Mononuclear cell (primary cell): Measurements from ENCODE around the gene ADTRP. TPM values are rescaled to one million over a fixed set of nuclear protein-coding genes. Genes with fewer than 3 reads are reported as not detected.

Experiments used
- H3K27me3 ChIP-seq: 2 replicates; pipeline ENCODE4 v1.6.0; 2011; ENCODE audit warnings: low read length, control low read depth; ENCODE audit not compliant: insufficient read depth
- H3K4me1 ChIP-seq: 2 replicates; pipeline ENCODE4 v1.5.1; 2011; ENCODE audit warnings: mild to moderate bottlenecking, low read length, control low read depth; ENCODE audit not compliant: insufficient read depth
- H3K4me3 ChIP-seq: 2 replicates; pipeline ENCODE4 v1.5.1; 2011; ENCODE audit warnings: mild to moderate bottlenecking, low read length, moderate library complexity
- H3K9me3 ChIP-seq: 2 replicates; pipeline ENCODE4 v1.5.1; 2011; ENCODE audit warnings: low read depth, mild to moderate bottlenecking, control low read depth, low read length
- total RNA-seq: library from RNA; depleted of rRNA; stranded (reverse); fragments of >200 nt; gene quantifications from one replicate; pipeline ENCODE4 v1.2.3, GENCODE V29; 2012

The ADTRP gene
- total RNA-seq, 1 donor = 32.7 TPM

- peaks cover 4% of the 10 kb centered on the region for H3K9me3 ChIP-seq
- no peaks in the 10 kb centered on the region for H3K27me3 ChIP-seq
These were observed 12.9 kb upstream of the ADTRP start for GRCh38 chr6:11791354-11792107.

GRCh38 chr6:11789744-11790143, 11.1 kb upstream of the ADTRP start:
- Histone ChIP-seq H3K9me3 (peaks cover 4% of the 10 kb centered on the region), H3K4me1 (no peaks in the 10 kb centered on the region), H3K27me3 (no peaks in the 10 kb centered on the region), H3K4me3 (no peak overlapping the region)

More at GRCh38 chr6:11791354-11792107, 12.9 kb upstream of the ADTRP start:
- Histone ChIP-seq H3K4me1 (no peaks in the 10 kb centered on the region), H3K4me3 (no peak overlapping the region)

DNA sequence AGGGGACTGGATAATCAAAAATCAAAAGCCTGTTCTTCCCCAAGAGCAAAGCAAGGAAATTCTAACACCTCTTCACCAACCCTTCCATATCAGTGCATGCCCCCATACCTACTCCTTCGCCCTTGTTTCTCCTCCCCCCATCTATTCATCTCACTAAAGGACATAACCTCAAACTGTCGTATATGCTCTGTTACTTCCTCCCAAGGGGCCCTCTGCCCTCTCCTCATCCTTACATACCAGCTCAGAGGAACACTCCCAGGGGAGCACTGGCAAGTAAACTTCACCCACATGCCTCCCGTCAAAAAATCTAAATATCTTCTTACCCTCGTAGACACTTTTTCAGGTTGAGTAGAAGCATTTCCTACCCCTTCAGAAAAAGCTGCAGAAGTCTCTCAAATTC, 9.4 kb upstream of the ADTRP start:
- Histone ChIP-seq H3K27me3 (no peaks in the 10 kb centered on the region), H3K4me3 (no peak overlapping the region), H3K4me1 (no peaks in the 10 kb centered on the region), H3K9me3 (peaks cover 3% of the 10 kb centered on the region)

GRCh38 chr6:11785774-11786579, 7.4 kb upstream of the ADTRP start:
- Histone ChIP-seq H3K4me3 (no peak overlapping the region), H3K27me3 (no peaks in the 10 kb centered on the region), H3K4me1 (no peaks in the 10 kb centered on the region), H3K9me3 (no peaks in the 10 kb centered on the region)

DNA sequence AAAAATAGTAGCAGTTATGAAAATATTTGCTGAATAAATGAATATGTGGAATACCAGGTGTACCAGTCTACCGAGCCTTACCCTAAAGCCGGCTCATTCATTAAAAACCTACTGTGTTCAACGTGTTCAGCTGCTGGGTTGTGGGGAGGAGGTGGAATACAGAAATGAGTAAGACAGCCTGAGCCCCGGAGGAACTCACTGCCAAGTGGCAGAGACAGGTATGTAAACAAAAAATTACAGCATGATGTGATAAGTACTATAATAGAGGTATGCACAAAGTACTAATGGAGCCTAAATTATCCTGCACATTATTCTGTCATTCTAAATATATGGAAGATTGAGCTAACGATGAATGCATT, 6.8 kb upstream of the ADTRP start:
- no peaks in the 10 kb centered on the region for H3K27me3 ChIP-seq
- H3K4me3 ChIP-seq = no peak overlapping the region
- H3K9me3 ChIP-seq = no peaks in the 10 kb centered on the region
- H3K4me1 ChIP-seq = no peaks in the 10 kb centered on the region

DNA sequence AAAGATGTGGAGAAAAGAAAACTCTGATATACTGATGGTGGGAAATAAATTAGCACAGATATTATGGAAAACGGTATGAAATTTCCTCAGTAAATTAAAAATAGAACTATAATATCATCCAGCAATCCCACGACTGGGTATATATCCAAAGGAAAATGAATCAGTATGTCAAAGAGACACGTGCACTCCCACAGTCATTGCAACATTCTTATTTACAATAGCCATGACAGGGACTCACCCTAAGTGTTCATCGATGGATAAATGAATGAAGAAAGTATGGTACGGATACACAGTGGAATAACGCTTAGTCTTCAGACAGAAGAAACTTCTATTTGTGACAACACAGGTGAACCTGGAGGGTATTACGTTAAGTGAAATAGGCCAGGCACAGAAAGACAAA, 5.7 kb upstream of the ADTRP start:
- Histone ChIP-seq H3K27me3 (no peaks in the 10 kb centered on the region), H3K4me3 (no peak overlapping the region), H3K4me1 (peaks cover under 1% of the 10 kb centered on the region), H3K9me3 (no peaks in the 10 kb centered on the region)

GRCh38 chr6:11783524-11784064, 5.0 kb upstream of the ADTRP start:
- H3K4me1 ChIP-seq = peaks cover 5% of the 10 kb centered on the region
- no peaks in the 10 kb centered on the region for H3K27me3 ChIP-seq
- H3K9me3 ChIP-seq = no peaks in the 10 kb centered on the region
- H3K4me3 ChIP-seq = no peak overlapping the region

DNA sequence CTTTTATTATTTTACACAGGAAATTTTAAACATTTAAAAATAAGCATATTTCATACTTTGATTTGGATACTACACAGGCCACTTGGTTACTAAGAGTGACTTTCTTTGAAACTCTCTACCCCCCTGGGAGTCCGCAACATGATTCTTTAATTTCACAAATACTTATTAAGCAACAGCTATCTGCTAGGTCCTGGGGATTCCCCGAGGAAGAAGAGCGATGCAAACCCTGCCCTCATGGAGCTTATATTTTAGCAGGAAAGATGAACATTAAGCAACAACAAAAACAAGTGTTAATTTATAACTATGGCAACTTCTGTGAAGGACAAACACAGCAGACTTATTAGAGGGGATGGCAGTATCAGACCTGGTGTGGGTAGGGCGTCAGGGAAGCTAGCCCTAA, 3.9 kb upstream of the ADTRP start:
- no peak overlapping the region for H3K4me3 ChIP-seq
- peaks cover 5% of the 10 kb centered on the region for H3K4me1 ChIP-seq
- H3K9me3 ChIP-seq = no peaks in the 10 kb centered on the region
- H3K27me3 ChIP-seq = no peaks in the 10 kb centered on the region

GRCh38 chr6:11780097-11780428, 1.5 kb upstream of the ADTRP start:
- no peak overlapping the region for H3K4me3 ChIP-seq
- H3K9me3 ChIP-seq = no peaks in the 10 kb centered on the region
- peaks cover 5% of the 10 kb centered on the region for H3K4me1 ChIP-seq
- no peaks in the 10 kb centered on the region for H3K27me3 ChIP-seq

DNA sequence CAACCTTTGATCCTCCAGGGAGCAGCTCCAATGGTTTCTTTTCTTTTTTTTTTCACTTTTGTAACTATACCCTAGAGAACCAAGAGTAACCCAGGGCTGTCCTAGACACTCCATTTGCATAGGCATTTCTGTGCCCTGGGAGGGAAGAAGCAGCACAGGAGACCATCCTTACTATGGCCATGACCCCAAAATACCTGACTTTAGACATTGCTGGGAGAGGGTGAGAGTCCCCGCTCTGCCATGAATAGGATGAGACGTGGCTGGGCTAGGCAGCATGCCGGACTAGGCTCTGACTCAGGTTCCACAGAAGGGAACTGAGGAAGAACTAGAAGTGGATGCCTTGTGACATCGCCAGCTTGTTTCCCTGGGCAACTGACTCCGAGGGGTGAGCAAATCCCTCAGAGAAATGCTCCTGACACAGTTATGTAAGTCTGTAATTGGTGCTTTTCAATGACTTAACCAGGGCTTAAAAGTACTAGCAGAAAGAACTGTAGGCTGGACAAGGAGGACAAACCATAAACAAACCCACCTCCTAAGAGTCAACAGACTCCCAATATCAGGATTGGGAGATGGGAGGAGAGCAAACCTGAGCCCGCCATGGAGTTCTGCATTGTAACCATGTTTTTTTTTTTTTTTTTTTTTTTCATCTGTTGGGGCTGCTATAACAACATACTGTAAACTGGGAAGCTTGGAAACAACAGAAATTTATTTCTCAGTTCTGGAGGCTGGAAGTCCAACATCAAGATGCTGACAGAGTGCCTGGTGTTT, 910 bp upstream of the ADTRP start:
- H3K4me3 ChIP-seq = no peak overlapping the region

GRCh38 chr6:11778036-11778435, 567 bp downstream of the ADTRP start:
- H3K9me3 ChIP-seq = no peaks in the 10 kb centered on the region
- no peak overlapping the region for H3K4me3 ChIP-seq
- peaks cover 5% of the 10 kb centered on the region for H3K4me1 ChIP-seq
- no peaks in the 10 kb centered on the region for H3K27me3 ChIP-seq

More for the DNA sequence above, 910 bp upstream of the ADTRP start:
- H3K4me1 ChIP-seq = peaks cover 5% of the 10 kb centered on the region
- H3K27me3 ChIP-seq = no peaks in the 10 kb centered on the region
- no peaks in the 10 kb centered on the region for H3K9me3 ChIP-seq

GRCh38 chr6:11775791-11776409, 2.7 kb downstream of the ADTRP start:
- Histone ChIP-seq H3K9me3 (no peaks in the 10 kb centered on the region), H3K4me1 (peaks cover 14% of the 10 kb centered on the region), H3K4me3 (no peak overlapping the region), H3K27me3 (no peaks in the 10 kb centered on the region)

- Histone ChIP-seq H3K4me3 (no peak overlapping the region), H3K9me3 (no peaks in the 10 kb centered on the region), H3K4me1 (peaks cover 27% of the 10 kb centered on the region), H3K27me3 (no peaks in the 10 kb centered on the region)
These were observed 4.2 kb downstream of the ADTRP start for GRCh38 chr6:11774426-11774825.

GRCh38 chr6:11773581-11773980, 5.0 kb downstream of the ADTRP start:
- Histone ChIP-seq H3K9me3 (no peaks in the 10 kb centered on the region), H3K27me3 (no peaks in the 10 kb centered on the region), H3K4me3 (no peak overlapping the region), H3K4me1 (peaks cover 22% of the 10 kb centered on the region)

DNA sequence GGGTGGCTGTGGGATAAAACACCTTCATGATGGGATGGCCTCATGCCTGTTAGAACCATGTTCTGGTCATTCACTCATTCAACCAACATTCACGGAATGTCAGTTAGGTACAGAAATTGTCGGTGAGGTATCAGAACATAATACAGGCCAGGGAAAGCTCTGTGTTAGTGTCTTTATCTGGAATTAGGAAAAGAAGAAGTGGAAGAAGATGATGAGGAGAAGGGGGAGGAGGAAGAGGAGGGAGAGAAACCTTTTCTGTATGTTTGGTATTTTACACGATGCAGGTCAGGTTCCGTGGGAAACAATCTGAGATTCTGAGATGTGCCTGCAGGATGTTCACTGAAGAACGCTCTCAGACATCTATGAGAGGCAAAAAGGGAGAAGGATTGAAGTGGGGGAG, 5.6 kb downstream of the ADTRP start:
- Histone ChIP-seq H3K4me1 (peaks cover 22% of the 10 kb centered on the region), H3K9me3 (no peaks in the 10 kb centered on the region), H3K27me3 (no peaks in the 10 kb centered on the region), H3K4me3 (no peak overlapping the region)
